CD4-positive, CD25-positive, alpha-beta regulatory T cell (primary cell): ENCODE measurements around the gene UBR4. TPM values are rescaled to one million over a fixed set of nuclear protein-coding genes. Genes with fewer than 3 reads are reported as not detected.
A peak's percentile ranks its signal among the peaks of the same experiment; 100 is the strongest.

Experiments used
- ATAC-seq, 2 donors: fragments of 150-1000 bp; cut with Tn5 transposase; one replicate each; pipeline ENCODE4 v1.10.0; 2021; ENCODE audit warnings: low read depth in 2 of 2, moderate number of reproducible peaks in 2 of 2, moderate library complexity in 1 of 2
- DNase-seq, 3 donors: peaks; one replicate each; pipeline versions ENCODE4 v3.0.0 to v3.0.0-alpha.2; 2012 to 2022; ENCODE audit warnings: mixed read lengths in 1 of 3
- H3K27ac ChIP-seq: one replicate; pipeline ENCODE4 v1.7.0; 2013; ENCODE audit warnings: mild to moderate bottlenecking, low read length; ENCODE audit not compliant: insufficient read depth, poor library complexity, severe bottlenecking
- H3K27me3 ChIP-seq: one replicate; pipeline ENCODE4 v1.7.0; 2013; ENCODE audit warnings: low read length; ENCODE audit not compliant: control insufficient read depth, insufficient read depth
- H3K36me3 ChIP-seq: one replicate; pipeline ENCODE4 v1.7.0; 2013; ENCODE audit warnings: mild to moderate bottlenecking, low read length, moderate library complexity; ENCODE audit not compliant: control insufficient read depth, insufficient read depth
- H3K4me1 ChIP-seq: 2 replicates; pipeline ENCODE4 v1.7.0; 2013; ENCODE audit warnings: mild to moderate bottlenecking, low read length; ENCODE audit not compliant: insufficient read depth, control insufficient read depth, poor library complexity, severe bottlenecking
- H3K4me3 ChIP-seq: one replicate; pipeline ENCODE4 v1.7.0; 2013; ENCODE audit warnings: low read depth, mild to moderate bottlenecking, low read length, moderate library complexity
- H3K9me3 ChIP-seq, 2 experiments: 1 replicate in 1 of 2; 2 replicates in 1 of 2; pipeline ENCODE4 v1.7.0; 2013; ENCODE audit warnings: low read length in 2 of 2, mild to moderate bottlenecking in 1 of 2, moderate library complexity in 1 of 2; ENCODE audit not compliant: control insufficient read depth in 2 of 2
- H3K27ac Mint-ChIP-seq, 3 donors: one replicate each; pipeline ENCODE4 v1.8.0; 2020 to 2022; ENCODE audit warnings: mild to moderate bottlenecking in 3 of 3, mixed read lengths in 3 of 3, moderate library complexity in 2 of 3
- H3K27me3 Mint-ChIP-seq: one replicate; pipeline ENCODE4 v1.8.0; 2022; ENCODE audit warnings: mild to moderate bottlenecking, mixed read lengths
- H3K36me3 Mint-ChIP-seq: one replicate; pipeline ENCODE4 v1.8.0; 2020; ENCODE audit warnings: mixed read lengths
- H3K4me1 Mint-ChIP-seq, 4 donors: one replicate each; pipeline ENCODE4 v1.8.0; 2020 to 2022; ENCODE audit warnings: mixed read lengths in 4 of 4, mild to moderate bottlenecking in 1 of 4
- H3K4me3 Mint-ChIP-seq, 4 donors: one replicate each; pipeline ENCODE4 v1.8.0; 2020 to 2022; ENCODE audit warnings: mild to moderate bottlenecking in 4 of 4, mixed read lengths in 4 of 4, moderate library complexity in 3 of 4
- H3K9me3 Mint-ChIP-seq, 7 donors: one replicate each; pipeline ENCODE4 v1.8.0; 2020 to 2022; ENCODE audit warnings: mixed read lengths in 7 of 7, mild to moderate bottlenecking in 3 of 7, moderate library complexity in 2 of 7
- polyA plus RNA-seq, 4 donors: library from polyadenylated mRNA; unstranded; fragments of 300-500 nt; fragmentation: Illumina TruSeq; gene quantifications; one replicate each; pipeline ENCODE4 v1.2.3, GENCODE V29; 2021
- total RNA-seq: library from RNA; stranded (reverse); gene quantifications from one replicate; pipeline ENCODE4 v1.2.3, GENCODE V29; 2022

Gene UBR4
- total and polyA plus RNA-seq, 5 donors from 2014 or later = 9.9 to 173 (median 12.4) TPM

DNA sequence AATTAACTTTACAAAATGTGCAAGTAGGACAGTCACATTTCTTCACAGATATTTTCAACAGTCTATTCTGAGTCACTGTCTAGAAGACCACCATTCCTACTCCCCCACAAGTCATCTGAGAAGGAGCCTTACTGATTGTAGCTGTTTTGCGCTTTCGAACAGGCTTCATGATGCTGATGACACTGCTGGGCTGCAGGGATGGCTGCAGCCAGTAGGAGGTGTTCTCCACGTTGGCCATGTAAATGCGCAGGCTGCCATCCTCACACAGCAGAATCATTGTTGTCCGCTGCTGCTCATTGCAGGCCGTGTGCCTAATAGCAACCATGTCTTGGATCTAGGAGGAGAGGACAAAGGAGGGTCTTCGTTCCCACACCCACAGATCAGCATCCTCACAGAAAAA lies 56.9 kb downstream of the UBR4 start:
- no peak overlapping the region for H3K4me3 ChIP-seq
- no peaks in the 10 kb centered on the region for H3K9me3 ChIP-seq
- H3K36me3 ChIP-seq = peaks cover 100% of the 10 kb centered on the region
- Mint-ChIP-seq H3K36me3 (peaks cover 92% of the 10 kb centered on the region), H3K27ac (peak overlapping the region in 1 of 3 donors; percentile 79), H3K4me1 (peaks cover 0 to 2% (median 0%) of the 10 kb centered on the region in 4 donors), H3K27me3 (no peaks in the 10 kb centered on the region), H3K4me3 (no peak overlapping the region), H3K9me3 (no peaks in the 10 kb centered on the region)
- H3K4me1 ChIP-seq = no peaks in the 10 kb centered on the region
- ATAC-seq (no peak), DNase-seq (no peak)
- no peak overlapping the region for H3K27ac ChIP-seq
- H3K27me3 ChIP-seq = no peaks in the 10 kb centered on the region

DNA sequence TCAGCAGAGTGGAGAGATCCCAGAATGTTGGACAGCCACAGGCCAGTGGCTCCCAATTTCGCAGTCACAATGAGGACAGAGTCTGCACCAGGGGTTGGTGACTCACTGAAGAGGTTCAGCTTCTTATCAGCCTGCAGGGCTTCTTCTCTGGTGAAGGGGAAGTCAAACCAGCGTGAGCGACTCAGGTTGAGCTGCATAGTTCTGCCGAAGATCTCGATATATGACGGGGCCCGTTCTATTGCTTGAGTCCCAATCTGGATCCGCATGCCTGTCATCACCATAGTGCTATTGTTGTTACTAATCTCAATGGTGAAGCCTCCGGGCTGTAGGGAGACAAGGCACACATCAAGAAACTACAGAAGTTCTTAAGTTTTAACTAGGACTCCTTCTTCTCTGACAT lies 58.5 kb downstream of the UBR4 start:
- Histone ChIP-seq H3K27ac (no peak overlapping the region), H3K36me3 (peaks cover 100% of the 10 kb centered on the region), H3K27me3 (no peaks in the 10 kb centered on the region), H3K4me3 (no peak overlapping the region), H3K4me1 (no peaks in the 10 kb centered on the region), H3K9me3 (no peaks in the 10 kb centered on the region)
- no peak for DNase-seq
- ATAC-seq = no peak
- H3K27me3 Mint-ChIP-seq = no peaks in the 10 kb centered on the region
- no peaks in the 10 kb centered on the region for H3K9me3 Mint-ChIP-seq
- H3K4me1 Mint-ChIP-seq = peaks cover 0 to 2% (median 0%) of the 10 kb centered on the region in 4 donors
- peaks cover 91% of the 10 kb centered on the region for H3K36me3 Mint-ChIP-seq
- no peak overlapping the region for H3K4me3 Mint-ChIP-seq
- peak overlapping the region in 1 of 3 donors; percentile 58 for H3K27ac Mint-ChIP-seq

DNA sequence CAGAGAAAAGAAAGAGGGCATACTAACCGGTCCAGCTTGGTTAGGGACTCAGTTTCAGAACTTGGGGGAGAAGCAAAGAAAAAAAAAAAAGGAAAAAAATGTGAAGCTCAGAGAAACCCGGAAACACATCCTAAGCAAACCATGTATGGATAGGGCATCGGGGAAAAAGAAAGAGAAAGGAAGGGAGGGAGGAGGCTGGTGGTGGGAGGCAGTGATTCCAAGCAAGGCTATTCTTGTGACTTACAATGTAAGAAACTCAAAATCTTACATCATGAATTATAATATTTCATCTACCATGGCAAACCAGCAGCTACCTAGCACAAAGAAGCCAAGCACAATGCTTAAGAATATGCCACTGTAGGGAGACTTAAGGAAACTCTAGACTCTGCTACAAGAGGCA lies 60.3 kb downstream of the UBR4 start:
- Mint-ChIP-seq H3K36me3 (peaks cover 93% of the 10 kb centered on the region), H3K4me3 (no peak overlapping the region), H3K4me1 (peaks cover 0 to 2% (median 0%) of the 10 kb centered on the region in 4 donors), H3K9me3 (no peaks in the 10 kb centered on the region), H3K27ac (peak overlapping the region in 1 of 3 donors; percentile 58), H3K27me3 (no peaks in the 10 kb centered on the region)
- Histone ChIP-seq H3K4me1 (no peaks in the 10 kb centered on the region), H3K36me3 (peaks cover 100% of the 10 kb centered on the region), H3K9me3 (no peaks in the 10 kb centered on the region), H3K27me3 (no peaks in the 10 kb centered on the region), H3K4me3 (no peak overlapping the region), H3K27ac (no peak overlapping the region)
- ATAC-seq (no peak), DNase-seq (no peak)

DNA sequence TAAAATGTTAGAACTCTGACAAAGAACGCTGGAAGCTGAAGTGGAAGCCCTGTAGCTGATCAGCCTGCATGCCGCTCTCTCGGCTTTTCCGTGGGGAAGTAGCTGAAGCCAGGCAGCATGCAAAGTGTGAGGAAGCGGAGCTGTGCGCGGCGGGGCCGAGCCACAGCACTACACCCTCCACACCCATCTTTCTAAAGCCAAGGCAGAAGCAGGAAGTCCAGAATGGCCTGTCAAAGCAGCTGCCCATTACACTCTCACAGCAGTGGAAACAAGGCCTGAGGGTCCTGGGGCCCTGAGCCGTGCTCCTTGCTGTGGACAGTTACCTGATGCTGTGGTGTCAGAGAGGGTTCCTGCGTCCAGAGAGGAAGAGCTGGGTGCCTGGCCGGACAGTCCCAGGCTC lies 69.6 kb downstream of the UBR4 start:
- H3K4me3 Mint-ChIP-seq = no peak overlapping the region
- H3K27ac ChIP-seq = no peak overlapping the region
- H3K9me3 Mint-ChIP-seq = no peaks in the 10 kb centered on the region
- no peak overlapping the region for H3K27ac Mint-ChIP-seq
- no peaks in the 10 kb centered on the region for H3K27me3 ChIP-seq
- ATAC-seq = no peak
- no peaks in the 10 kb centered on the region for H3K27me3 Mint-ChIP-seq
- no peak for DNase-seq
- peaks cover 0 to 4% (median 2%) of the 10 kb centered on the region in 4 donors for H3K4me1 Mint-ChIP-seq
- no peaks in the 10 kb centered on the region for H3K9me3 ChIP-seq
- peaks cover 92% of the 10 kb centered on the region for H3K36me3 ChIP-seq
- H3K4me1 ChIP-seq = no peaks in the 10 kb centered on the region
- peaks cover 73% of the 10 kb centered on the region for H3K36me3 Mint-ChIP-seq
- no peak overlapping the region for H3K4me3 ChIP-seq

DNA sequence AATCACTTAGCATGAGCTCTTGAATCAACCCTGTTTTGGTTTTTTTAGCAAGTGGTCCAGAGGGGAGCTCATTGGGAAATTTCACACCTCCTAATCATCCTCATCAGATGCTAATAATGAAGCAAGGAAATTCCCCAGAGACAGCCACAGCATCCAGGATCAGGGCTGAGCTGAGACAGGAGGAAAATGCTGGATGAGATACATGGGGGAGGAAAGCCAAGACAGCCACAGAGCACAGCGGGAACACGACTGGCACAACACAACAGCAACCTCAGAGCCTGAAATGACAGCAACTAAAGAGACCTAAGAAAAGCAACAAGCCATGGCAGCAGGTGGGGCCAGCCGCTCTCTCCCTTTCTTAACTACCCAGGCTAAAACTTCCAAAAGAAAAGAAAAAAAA lies 70.4 kb downstream of the UBR4 start:
- H3K27ac Mint-ChIP-seq = peak overlapping the region in 1 of 3 donors; percentile 77
- H3K4me3 Mint-ChIP-seq = no peak overlapping the region
- ATAC-seq = no peak
- no peak overlapping the region for H3K27ac ChIP-seq
- DNase-seq = no peak
- H3K9me3 Mint-ChIP-seq = no peaks in the 10 kb centered on the region
- no peaks in the 10 kb centered on the region for H3K27me3 Mint-ChIP-seq
- no peaks in the 10 kb centered on the region for H3K9me3 ChIP-seq
- H3K4me1 ChIP-seq = no peaks in the 10 kb centered on the region
- H3K36me3 Mint-ChIP-seq = peaks cover 74% of the 10 kb centered on the region
- no peak overlapping the region for H3K4me3 ChIP-seq
- peaks cover 0 to 10% (median 4%) of the 10 kb centered on the region in 4 donors for H3K4me1 Mint-ChIP-seq
- H3K36me3 ChIP-seq = peaks cover 92% of the 10 kb centered on the region
- no peaks in the 10 kb centered on the region for H3K27me3 ChIP-seq

DNA sequence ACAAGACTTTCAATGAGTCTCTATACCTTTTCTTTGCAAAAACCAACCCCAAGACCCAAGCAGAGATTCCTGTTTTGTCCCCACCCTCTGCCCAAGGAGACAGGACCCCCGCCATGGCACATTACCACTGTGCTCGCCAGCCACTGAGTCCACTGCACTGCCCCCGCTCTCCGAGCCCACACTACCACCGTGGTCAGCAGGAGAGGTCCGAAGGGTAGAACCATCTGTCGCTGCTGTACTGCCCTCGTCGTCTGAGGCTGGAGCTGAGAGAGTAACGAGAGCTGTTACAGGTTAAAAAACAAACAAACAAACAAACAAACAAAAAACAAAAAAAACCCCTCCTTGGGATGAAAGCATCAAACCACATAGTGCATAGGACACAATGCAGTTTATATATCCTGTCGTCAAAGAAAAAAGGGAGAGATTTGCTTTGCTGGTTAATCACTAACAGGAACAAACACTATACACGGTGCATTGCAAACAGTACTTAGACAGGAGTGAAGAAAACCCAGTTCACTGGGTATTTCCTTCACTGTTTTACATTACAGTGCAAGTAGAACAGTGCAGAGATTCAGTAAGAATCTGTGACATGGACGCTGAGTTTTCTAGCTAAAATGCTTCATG lies 71.0 kb downstream of the UBR4 start:
- H3K9me3 ChIP-seq = no peaks in the 10 kb centered on the region
- DNase-seq (no peak), ATAC-seq (no peak)
- no peak overlapping the region for H3K27ac ChIP-seq
- H3K4me3 ChIP-seq = no peak overlapping the region
- H3K4me3 Mint-ChIP-seq = no peak overlapping the region
- no peaks in the 10 kb centered on the region for H3K27me3 ChIP-seq
- peaks cover 0 to 5% (median 0%) of the 10 kb centered on the region in 7 donors for H3K9me3 Mint-ChIP-seq
- H3K27ac Mint-ChIP-seq = peak overlapping the region in 1 of 3 donors; percentile 77
- no peaks in the 10 kb centered on the region for H3K27me3 Mint-ChIP-seq
- H3K36me3 Mint-ChIP-seq = peaks cover 75% of the 10 kb centered on the region
- peaks cover 92% of the 10 kb centered on the region for H3K36me3 ChIP-seq
- no peaks in the 10 kb centered on the region for H3K4me1 ChIP-seq
- H3K4me1 Mint-ChIP-seq = peaks cover 0 to 10% (median 4%) of the 10 kb centered on the region in 4 donors

DNA sequence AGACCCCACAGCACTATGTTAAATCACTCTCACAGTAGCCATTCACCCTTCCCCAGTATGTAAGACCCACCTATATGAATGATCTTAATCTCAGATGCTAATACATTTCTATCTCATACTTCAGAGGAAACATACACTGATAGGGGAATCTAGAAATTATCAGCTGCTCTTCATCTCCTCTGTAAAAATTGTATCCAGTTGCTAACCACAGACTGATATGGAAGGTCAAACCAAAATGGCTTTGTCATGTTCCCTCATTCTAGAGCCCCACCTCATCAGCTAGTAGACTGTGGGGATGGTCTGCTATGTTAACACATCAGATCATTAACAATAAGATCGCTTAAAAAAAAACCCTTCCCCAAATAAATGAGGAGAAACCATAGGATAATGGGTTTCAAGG lies 71.7 kb downstream of the UBR4 start:
- Histone ChIP-seq H3K9me3 (peaks cover 0 to 5% of the 10 kb centered on the region in 2 experiments), H3K36me3 (peaks cover 92% of the 10 kb centered on the region), H3K4me1 (no peaks in the 10 kb centered on the region), H3K4me3 (no peak overlapping the region), H3K27ac (no peak overlapping the region), H3K27me3 (no peaks in the 10 kb centered on the region)
- ATAC-seq = no peak
- Mint-ChIP-seq H3K36me3 (peaks cover 73% of the 10 kb centered on the region), H3K27me3 (no peaks in the 10 kb centered on the region), H3K4me1 (peaks cover 0 to 10% (median 4%) of the 10 kb centered on the region in 4 donors), H3K9me3 (peaks cover 0 to 5% (median under 1%) of the 10 kb centered on the region in 7 donors), H3K4me3 (no peak overlapping the region), H3K27ac (peak overlapping the region in 1 of 3 donors; percentile 32)
- no peak for DNase-seq

DNA sequence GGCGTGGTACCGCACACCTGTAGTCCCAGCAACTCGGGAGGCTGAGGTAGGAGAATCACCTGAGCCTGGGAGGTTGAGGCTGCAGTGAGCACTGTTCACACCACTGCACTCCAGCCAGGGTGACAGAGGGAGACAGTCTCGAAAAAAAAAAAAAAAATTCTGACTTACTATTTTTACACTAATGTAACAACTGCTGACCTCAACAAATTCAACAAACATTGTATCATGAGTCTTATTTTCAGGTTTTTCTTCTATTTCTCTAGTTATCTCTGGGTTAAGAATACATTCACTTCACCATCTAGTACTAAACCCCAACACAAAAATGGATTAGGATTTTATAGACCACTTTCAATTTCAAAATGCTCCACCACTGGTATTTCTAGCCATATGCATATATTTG lies 72.9 kb downstream of the UBR4 start:
- Histone ChIP-seq H3K36me3 (peaks cover 97% of the 10 kb centered on the region), H3K4me1 (no peaks in the 10 kb centered on the region), H3K9me3 (peaks cover 0 to 8% of the 10 kb centered on the region in 2 experiments), H3K27ac (no peak overlapping the region), H3K4me3 (no peak overlapping the region), H3K27me3 (no peaks in the 10 kb centered on the region)
- peaks cover 80% of the 10 kb centered on the region for H3K36me3 Mint-ChIP-seq
- no peak overlapping the region for H3K27ac Mint-ChIP-seq
- H3K4me1 Mint-ChIP-seq = peaks cover 0 to 10% (median 4%) of the 10 kb centered on the region in 4 donors
- H3K4me3 Mint-ChIP-seq = no peak overlapping the region
- ATAC-seq (no peak), DNase-seq (no peak)
- peaks cover 0 to 7% (median 2%) of the 10 kb centered on the region in 7 donors for H3K9me3 Mint-ChIP-seq
- H3K27me3 Mint-ChIP-seq = no peaks in the 10 kb centered on the region
